ENCODE measurements around the gene NCAPH2. TPM values are rescaled to one million over a fixed set of nuclear protein-coding genes. Genes with fewer than 3 reads are reported as not detected.

Gene NCAPH2
- total and polyA plus RNA-seq, 2 of the 13 experiments (the other 11 are each of a cell fraction or from before 2014, with no cell fraction given) = 28.1 to 64.4 TPM

DNA sequence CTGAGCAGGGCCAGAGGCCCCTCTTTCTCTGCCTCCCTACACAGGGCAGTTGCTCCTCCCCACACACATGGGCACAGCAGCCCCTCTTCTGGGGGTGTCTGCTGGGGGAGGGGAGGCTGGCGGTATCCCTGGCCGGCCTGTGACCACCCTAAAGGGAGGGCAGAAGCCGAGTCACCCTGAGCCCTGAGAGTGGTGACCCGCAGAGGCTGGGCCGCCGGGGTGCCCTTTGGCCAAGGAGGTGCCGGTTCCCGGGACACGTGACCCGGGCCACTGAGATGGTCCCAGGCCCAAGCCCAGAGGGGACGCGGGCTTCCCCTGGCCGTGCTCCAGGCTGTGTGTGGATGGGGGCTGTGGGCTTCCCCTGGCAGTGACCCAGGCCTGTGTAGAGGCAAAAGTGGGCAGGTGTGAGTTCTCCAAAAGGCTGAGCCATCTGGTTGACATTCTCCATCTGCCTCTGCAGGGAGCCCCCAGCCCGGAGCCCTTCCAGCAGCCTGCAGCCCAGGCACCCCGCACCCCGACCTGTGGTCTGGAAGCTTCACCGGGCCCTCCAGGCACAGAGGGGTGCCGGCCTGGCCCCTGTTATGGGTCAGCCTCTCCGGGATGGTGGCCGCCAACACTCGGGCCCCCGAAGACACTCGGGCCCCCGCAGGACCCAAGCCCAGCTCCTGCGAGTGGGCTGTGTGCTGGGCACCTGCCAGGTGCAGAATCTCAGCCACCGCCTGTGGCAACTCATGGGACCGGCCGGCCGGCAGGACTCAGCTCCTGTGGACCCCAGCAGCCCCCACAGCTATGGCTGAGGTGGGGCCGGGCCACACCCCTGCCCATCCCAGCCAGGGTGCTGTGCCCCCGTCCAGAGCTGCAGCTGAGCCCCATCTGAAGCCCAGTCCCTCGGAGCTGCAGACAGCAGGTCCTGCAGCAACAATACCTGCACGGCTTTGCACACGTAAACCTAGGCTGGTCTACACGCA lies 25.6 kb upstream of the NCAPH2 start (continued):
- TF ChIP-seq ZSCAN9 (CRISPR knock-in tag; IDR thresholded peaks at IDR 0.05; ENCODE audit: borderline replicate concordance) (no peak), TERF1 (CRISPR knock-in tag; IDR thresholded peaks at IDR 0.05) (no peak), ATRX (CRISPR knock-in tag; IDR thresholded peaks at IDR 0.05; ENCODE audit: borderline replicate concordance) (no peak), KMT2A (CRISPR knock-in tag; IDR thresholded peaks at IDR 0.05) (no peak), DNMT1 (CRISPR knock-in tag; IDR thresholded peaks at IDR 0.05) (no peak), ZNF503 (CRISPR knock-in tag; IDR thresholded peaks at IDR 0.05) (no peak), RAD51 (IDR thresholded peaks at IDR 0.05; ENCODE audit: borderline replicate concordance) (peak; percentile 47; the same call in 1 of the 2 replicates), ZBTB26 (CRISPR knock-in tag; IDR thresholded peaks at IDR 0.05; ENCODE audit: borderline replicate concordance) (no peak), ZNF564 (CRISPR knock-in tag; IDR thresholded peaks at IDR 0.05) (no peak), BRD4 (CRISPR knock-in tag; IDR thresholded peaks at IDR 0.05) (no peak)
- TF ChIP-seq, protein P1, sequence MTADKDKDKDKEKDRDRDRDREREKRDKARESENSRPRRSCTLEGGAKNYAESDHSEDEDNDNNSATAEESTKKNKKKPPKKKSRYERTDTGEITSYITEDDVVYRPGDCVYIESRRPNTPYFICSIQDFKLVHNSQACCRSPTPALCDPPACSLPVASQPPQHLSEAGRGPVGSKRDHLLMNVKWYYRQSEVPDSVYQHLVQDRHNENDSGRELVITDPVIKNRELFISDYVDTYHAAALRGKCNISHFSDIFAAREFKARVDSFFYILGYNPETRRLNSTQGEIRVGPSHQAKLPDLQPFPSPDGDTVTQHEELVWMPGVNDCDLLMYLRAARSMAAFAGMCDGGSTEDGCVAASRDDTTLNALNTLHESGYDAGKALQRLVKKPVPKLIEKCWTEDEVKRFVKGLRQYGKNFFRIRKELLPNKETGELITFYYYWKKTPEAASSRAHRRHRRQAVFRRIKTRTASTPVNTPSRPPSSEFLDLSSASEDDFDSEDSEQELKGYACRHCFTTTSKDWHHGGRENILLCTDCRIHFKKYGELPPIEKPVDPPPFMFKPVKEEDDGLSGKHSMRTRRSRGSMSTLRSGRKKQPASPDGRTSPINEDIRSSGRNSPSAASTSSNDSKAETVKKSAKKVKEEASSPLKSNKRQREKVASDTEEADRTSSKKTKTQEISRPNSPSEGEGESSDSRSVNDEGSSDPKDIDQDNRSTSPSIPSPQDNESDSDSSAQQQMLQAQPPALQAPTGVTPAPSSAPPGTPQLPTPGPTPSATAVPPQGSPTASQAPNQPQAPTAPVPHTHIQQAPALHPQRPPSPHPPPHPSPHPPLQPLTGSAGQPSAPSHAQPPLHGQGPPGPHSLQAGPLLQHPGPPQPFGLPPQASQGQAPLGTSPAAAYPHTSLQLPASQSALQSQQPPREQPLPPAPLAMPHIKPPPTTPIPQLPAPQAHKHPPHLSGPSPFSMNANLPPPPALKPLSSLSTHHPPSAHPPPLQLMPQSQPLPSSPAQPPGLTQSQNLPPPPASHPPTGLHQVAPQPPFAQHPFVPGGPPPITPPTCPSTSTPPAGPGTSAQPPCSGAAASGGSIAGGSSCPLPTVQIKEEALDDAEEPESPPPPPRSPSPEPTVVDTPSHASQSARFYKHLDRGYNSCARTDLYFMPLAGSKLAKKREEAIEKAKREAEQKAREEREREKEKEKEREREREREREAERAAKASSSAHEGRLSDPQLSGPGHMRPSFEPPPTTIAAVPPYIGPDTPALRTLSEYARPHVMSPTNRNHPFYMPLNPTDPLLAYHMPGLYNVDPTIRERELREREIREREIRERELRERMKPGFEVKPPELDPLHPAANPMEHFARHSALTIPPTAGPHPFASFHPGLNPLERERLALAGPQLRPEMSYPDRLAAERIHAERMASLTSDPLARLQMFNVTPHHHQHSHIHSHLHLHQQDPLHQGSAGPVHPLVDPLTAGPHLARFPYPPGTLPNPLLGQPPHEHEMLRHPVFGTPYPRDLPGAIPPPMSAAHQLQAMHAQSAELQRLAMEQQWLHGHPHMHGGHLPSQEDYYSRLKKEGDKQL (CRISPR knock-in tag; IDR thresholded peaks at IDR 0.05; ENCODE audit: low read depth) = no peak
- TF ChIP-seq, protein P2, sequence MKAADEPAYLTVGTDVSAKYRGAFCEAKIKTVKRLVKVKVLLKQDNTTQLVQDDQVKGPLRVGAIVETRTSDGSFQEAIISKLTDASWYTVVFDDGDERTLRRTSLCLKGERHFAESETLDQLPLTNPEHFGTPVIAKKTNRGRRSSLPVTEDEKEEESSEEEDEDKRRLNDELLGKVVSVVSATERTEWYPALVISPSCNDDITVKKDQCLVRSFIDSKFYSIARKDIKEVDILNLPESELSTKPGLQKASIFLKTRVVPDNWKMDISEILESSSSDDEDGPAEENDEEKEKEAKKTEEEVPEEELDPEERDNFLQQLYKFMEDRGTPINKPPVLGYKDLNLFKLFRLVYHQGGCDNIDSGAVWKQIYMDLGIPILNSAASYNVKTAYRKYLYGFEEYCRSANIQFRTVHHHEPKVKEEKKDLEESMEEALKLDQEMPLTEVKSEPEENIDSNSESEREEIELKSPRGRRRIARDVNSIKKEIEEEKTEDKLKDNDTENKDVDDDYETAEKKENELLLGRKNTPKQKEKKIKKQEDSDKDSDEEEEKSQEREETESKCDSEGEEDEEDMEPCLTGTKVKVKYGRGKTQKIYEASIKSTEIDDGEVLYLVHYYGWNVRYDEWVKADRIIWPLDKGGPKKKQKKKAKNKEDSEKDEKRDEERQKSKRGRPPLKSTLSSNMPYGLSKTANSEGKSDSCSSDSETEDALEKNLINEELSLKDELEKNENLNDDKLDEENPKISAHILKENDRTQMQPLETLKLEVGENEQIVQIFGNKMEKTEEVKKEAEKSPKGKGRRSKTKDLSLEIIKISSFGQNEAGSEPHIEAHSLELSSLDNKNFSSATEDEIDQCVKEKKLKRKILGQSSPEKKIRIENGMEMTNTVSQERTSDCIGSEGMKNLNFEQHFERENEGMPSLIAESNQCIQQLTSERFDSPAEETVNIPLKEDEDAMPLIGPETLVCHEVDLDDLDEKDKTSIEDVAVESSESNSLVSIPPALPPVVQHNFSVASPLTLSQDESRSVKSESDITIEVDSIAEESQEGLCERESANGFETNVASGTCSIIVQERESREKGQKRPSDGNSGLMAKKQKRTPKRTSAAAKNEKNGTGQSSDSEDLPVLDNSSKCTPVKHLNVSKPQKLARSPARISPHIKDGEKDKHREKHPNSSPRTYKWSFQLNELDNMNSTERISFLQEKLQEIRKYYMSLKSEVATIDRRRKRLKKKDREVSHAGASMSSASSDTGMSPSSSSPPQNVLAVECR (CRISPR knock-in tag; IDR thresholded peaks at IDR 0.05; ENCODE audit: borderline replicate concordance) = peak; percentile 54; the same call in 1 of the 2 replicates
- TF ChIP-seq, protein P3, sequence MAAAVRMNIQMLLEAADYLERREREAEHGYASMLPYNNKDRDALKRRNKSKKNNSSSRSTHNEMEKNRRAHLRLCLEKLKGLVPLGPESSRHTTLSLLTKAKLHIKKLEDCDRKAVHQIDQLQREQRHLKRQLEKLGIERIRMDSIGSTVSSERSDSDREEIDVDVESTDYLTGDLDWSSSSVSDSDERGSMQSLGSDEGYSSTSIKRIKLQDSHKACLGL (CRISPR knock-in tag; IDR thresholded peaks at IDR 0.05) = no peak

Measured in HepG2 (cell line).